Right ventricle myocardium superior (tissue), 1 donor: ENCODE measurements around the gene ITPR2. TPM values are rescaled to one million over a fixed set of nuclear protein-coding genes. Genes with fewer than 3 reads are reported as not detected.
"Not testable (repeated sequence)": the region's sequence is repeated elsewhere in the genome, so short reads cannot be mapped to it uniquely, and the experiment has no call there.

Experiments
- ATAC-seq: fragments of 200-7000 bp; cut with Tn5 transposase; one replicate; pipeline ENCODE4 v1.9.1; 2020; ENCODE audit warnings: mild to moderate bottlenecking; ENCODE audit not compliant: poor library complexity
- DNase-seq: peaks from one replicate; pipeline ENCODE4 v3.0.0-alpha.2; 2020
- intact Hi-C: fragments of 100-400 bp; cut with DNase I; formaldehyde crosslinking; loops from one replicate; pipeline ENCODE4 v1.11.2; 2022
- total RNA-seq: library from RNA; stranded (reverse); fragmentation: NEBNext Ultra II Directional; extraction: Animal tissue kit (Norgen Biotek cat#: 25700); gene quantifications from one replicate; pipeline ENCODE4 v1.2.1, GENCODE V29; 2021
- donor health status: DM: no; HTN: yes; CAD: no; lungs with severe emphysema.

The ITPR2 gene
- total RNA-seq, 1 donor from 2014 or later: 10.0 TPM

- intact Hi-C loops: no loop called here
- DNase-seq: no peak
- no peak for ATAC-seq
Observed at GRCh38 chr12:26746121-26746714, 86.8 kb downstream of the ITPR2 start.

GRCh38 chr12:26744697-26745440 is 88.1 kb downstream of the ITPR2 start:
- intact Hi-C loops: no loop called here
- no peak for ATAC-seq
- no peak for DNase-seq

- ATAC-seq (no peak), DNase-seq (no peak)
- intact Hi-C loops: no loop called here
Observed at GRCh38 chr12:26744042-26744626, 88.9 kb downstream of the ITPR2 start.

GRCh38 chr12:26741584-26742227 is 91.3 kb downstream of the ITPR2 start:
- ATAC-seq: no peak
- no peak for DNase-seq
- intact Hi-C loops: no loop called here

GRCh38 chr12:26740991-26741390 is 92.0 kb downstream of the ITPR2 start:
- intact Hi-C loops: no loop called here
- ATAC-seq (peak; percentile 27), DNase-seq (no peak)

- intact Hi-C loops: no loop called here
- ATAC-seq (no peak), DNase-seq (no peak)
Observed at GRCh38 chr12:26740348-26740747, 92.6 kb downstream of the ITPR2 start.

- DNase-seq (no peak), ATAC-seq (no peak)
- intact Hi-C loops: no loop called here
Observed at GRCh38 chr12:26737487-26738030, 95.4 kb downstream of the ITPR2 start.

- intact Hi-C loops: no loop called here
- ATAC-seq: no peak
- no peak for DNase-seq
Observed at GRCh38 chr12:26736563-26737486, 96.2 kb downstream of the ITPR2 start.

GRCh38 chr12:26735249-26735639 is 97.8 kb downstream of the ITPR2 start:
- no peak for DNase-seq
- no peak for ATAC-seq
- intact Hi-C loops: no loop called here

GRCh38 chr12:26734510-26735248 is 98.3 kb downstream of the ITPR2 start:
- intact Hi-C loops: no loop called here
- peak; percentile 43 for ATAC-seq
- DNase-seq: no peak

- intact Hi-C loops: no loop called here
- ATAC-seq (peak; percentile 28), DNase-seq (no peak)
Observed at GRCh38 chr12:26732005-26732908, 100.7 kb downstream of the ITPR2 start.

GRCh38 chr12:26730481-26731350 is 102.3 kb downstream of the ITPR2 start:
- intact Hi-C loops: no loop called here
- ATAC-seq (no peak), DNase-seq (no peak)

- intact Hi-C loops, DNase-seq, ATAC-seq: not testable (repeated sequence)
Observed at GRCh38 chr12:26729137-26729671, 103.8 kb downstream of the ITPR2 start.

GRCh38 chr12:26728205-26729050 is 104.6 kb downstream of the ITPR2 start:
- DNase-seq (no peak), ATAC-seq (no peak)
- intact Hi-C loops: no loop called here
